HepG2 (cell line): Measurements from ENCODE around the gene CSNK2B. TPM values are rescaled to one million over a fixed set of nuclear protein-coding genes. Genes with fewer than 3 reads are reported as not detected.

Experiments
- ATAC-seq: fragments of 200-7000 bp; cut with Tn5 transposase; 3 replicates; pipeline ENCODE4 v1.9.1; 2020; ENCODE audit warnings: mild to moderate bottlenecking, moderate library complexity
- BruUV-seq: library from RNA; stranded (reverse); fragments of 400-500 nt; replicated peaks from 2 replicates; lab custom pipeline; 2021; lab: Mats Ljungman, UMichigan
- CTCF ChIA-PET: fragments of 300-600 bp; formaldehyde crosslinking; extraction: SDS; loops from one replicate; lab custom pipeline; 2021; ENCODE audit warnings: low total read pairs, inconsistent platforms, low intra/inter-chr PET ratio; lab: Yijun Ruan, JAX
- POLR2A ChIA-PET: fragments of 350-600 bp; sonication (Branson Sonifier 250); formaldehyde crosslinking; loops from one replicate; lab custom pipeline; 2020; ENCODE audit warnings: antibody characterized with exemption, inconsistent platforms; lab: Yijun Ruan, JAX
- DNase-seq: peaks from one replicate; pipeline ENCODE4 v3.0.0-alpha.2; 2015; ENCODE audit warnings: low spot score
- FAIRE-seq: peaks from 3 replicates; lab custom pipeline; 2011; peaks lifted over from hg19 to GRCh38; lab: Jason Lieb, UNC
- H2AFZ ChIP-seq: one replicate; pipeline ENCODE4 v1.6.1; 2011; ENCODE audit warnings: low read length, inconsistent platforms
- H3K27ac ChIP-seq: fragments of 300-600 bp; 3 replicates; pipeline ENCODE4 v1.8.0; 2011; ENCODE audit warnings: mixed run types, mild to moderate bottlenecking, mixed read lengths, low read length, inconsistent platforms; ENCODE audit not compliant: insufficient read depth; ENCODE audit errors: extremely low read length
- H3K27me3 ChIP-seq, 2 experiments: fragments of 200-600 bp in 1 of 2; 2 replicates in 1 of 2; 3 replicates in 1 of 2; pipeline versions ENCODE4 v1.6.0 to v1.8.0; 2011; ENCODE audit warnings: low read length in 2 of 2, mild to moderate bottlenecking in 2 of 2, moderate library complexity in 2 of 2, inconsistent platforms in 1 of 2; ENCODE audit not compliant: insufficient read depth in 2 of 2, control insufficient read depth in 1 of 2
- H3K36me3 ChIP-seq, 2 experiments: fragments of 200-600 bp in 1 of 2; replicated peaks in 1 of 2; 2 replicates in 1 of 2; 3 replicates in 1 of 2; pipeline versions ENCODE4 v1.5.1 to v1.8.0; 2011; ENCODE audit warnings: low read length in 2 of 2, inconsistent platforms in 1 of 2; ENCODE audit not compliant: insufficient read depth in 2 of 2, control insufficient read depth in 1 of 2
- H3K4me1 ChIP-seq: 2 replicates; pipeline ENCODE4 v1.5.1; 2012; ENCODE audit warnings: low read length, inconsistent platforms; ENCODE audit not compliant: insufficient read depth
- H3K4me2 ChIP-seq: 2 replicates; pipeline ENCODE4 v1.6.0; 2011; ENCODE audit warnings: low read depth, low read length, inconsistent platforms
- H3K4me3 ChIP-seq, 3 experiments: fragments of 200-600 bp in 1 of 3; sonication (generic), shearing (Covaris generic) in 1 of 3; replicated peaks in 1 of 3; 2 replicates each; pipeline ENCODE4 v1.5.1; 2011 to 2016; ENCODE audit warnings: low read length in 3 of 3, inconsistent platforms in 2 of 3, low read depth in 2 of 3, mild to moderate bottlenecking in 2 of 3, control low read depth in 1 of 3, mixed read lengths in 1 of 3; ENCODE audit not compliant: insufficient read depth in 1 of 3
- H3K79me2 ChIP-seq: one replicate; pipeline ENCODE4 v1.6.1; 2011; ENCODE audit warnings: low read length, inconsistent platforms; ENCODE audit not compliant: insufficient read depth
- H3K9ac ChIP-seq: 2 replicates; pipeline ENCODE4 v1.6.0; 2011; ENCODE audit warnings: mild to moderate bottlenecking, low read depth, low read length, inconsistent platforms; ENCODE audit not compliant: insufficient read depth
- H3K9me3 ChIP-seq: 2 replicates; pipeline ENCODE4 v1.5.1; 2012; ENCODE audit warnings: mild to moderate bottlenecking, low read length
- H4K20me1 ChIP-seq: 2 replicates; pipeline ENCODE4 v1.6.0; 2011; ENCODE audit warnings: inconsistent platforms, mild to moderate bottlenecking, low read length, moderate library complexity; ENCODE audit not compliant: insufficient read depth
- BRCA1 ChIP-seq: sonication (generic); formaldehyde crosslinking; IDR thresholded peaks from 2 replicates; pipeline ENCODE4 v1.4.0; 2020; ENCODE audit warnings: missing genetic modification reagents
- FOXA3 ChIP-seq: IDR thresholded peaks from 2 replicates; pipeline ENCODE4 v1.6.1; 2016; ENCODE audit warnings: missing genetic modification reagents, missing compliant biosample characterization
- KLF16 ChIP-seq, 2 experiments: sonication (generic) in 1 of 2; formaldehyde crosslinking in 1 of 2; IDR thresholded peaks; 2 replicates each; pipeline versions ENCODE4 v1.6.1 to v1.8.0; 2016 to 2023; ENCODE audit warnings: missing genetic modification reagents in 2 of 2, missing compliant biosample characterization in 1 of 2
- NCOA2 ChIP-seq: sonication (generic); formaldehyde crosslinking; IDR thresholded peaks from 2 replicates; pipeline ENCODE4 v1.8.0; 2022; ENCODE audit warnings: inconsistent platforms
- REPIN1 ChIP-seq: sonication (generic); formaldehyde crosslinking; IDR thresholded peaks from 2 replicates; pipeline ENCODE4 v1.8.0; 2022; ENCODE audit warnings: missing genetic modification reagents, low read depth, mild to moderate bottlenecking, borderline replicate concordance
- SCMH1 ChIP-seq: sonication (generic); formaldehyde crosslinking; IDR thresholded peaks from 2 replicates; pipeline ENCODE4 v1.9.0; 2021; ENCODE audit warnings: missing genetic modification reagents, mild to moderate bottlenecking, borderline replicate concordance
- ZNF12 ChIP-seq: sonication (generic); formaldehyde crosslinking; IDR thresholded peaks from 2 replicates; pipeline ENCODE4 v1.5.0; 2020; ENCODE audit warnings: missing genetic modification reagents
- ZNF263 ChIP-seq: sonication (generic); formaldehyde crosslinking; IDR thresholded peaks from 2 replicates; pipeline ENCODE4 v1.4.0; 2020; ENCODE audit warnings: missing genetic modification reagents
- ZNF276 ChIP-seq: sonication (generic); formaldehyde crosslinking; IDR thresholded peaks from 2 replicates; pipeline ENCODE4 v1.4.0; 2020; ENCODE audit warnings: mild to moderate bottlenecking, low read depth, missing genetic modification reagents
- ZNF441 ChIP-seq: sonication (generic); formaldehyde crosslinking; IDR thresholded peaks from 2 replicates; pipeline ENCODE4 v1.7.0; 2021; ENCODE audit warnings: missing genetic modification reagents, borderline replicate concordance
- ZNF451 ChIP-seq: sonication (generic); formaldehyde crosslinking; IDR thresholded peaks from 2 replicates; pipeline ENCODE4 v1.5.0; 2020; ENCODE audit warnings: mild to moderate bottlenecking, missing genetic modification reagents
- ZNF816 ChIP-seq: sonication (generic); formaldehyde crosslinking; IDR thresholded peaks from 2 replicates; pipeline ENCODE4 v1.8.0; 2022; ENCODE audit warnings: missing genetic modification reagents, mild to moderate bottlenecking, borderline replicate concordance
- WGBS: methylation state at CpG from one replicate; pipeline ENCODE4 v1.1.6; 2017; ENCODE audit warnings: low lambda C conversion rate; 5-methylcytosine and 5-hydroxymethylcytosine counted together
- in situ Hi-C: cut with HindIII; loops from 2 replicates; pipeline ENCODE4 v1.10.0; 2017; ENCODE audit warnings: low pct_unique_long_range_greater_than_20kb; ENCODE audit not compliant: extremely low pct_ligation_motif_present
- intact Hi-C: fragments of 100-400 bp; cut with micrococcal nuclease; formaldehyde crosslinking; loops from one replicate; pipeline ENCODE4 v1.10.0; 2022; ENCODE audit not compliant: unreplicated experiment
- polyA plus RNA-seq, 8 experiments: library from polyadenylated mRNA; depleted of rRNA in 3 of 8; stranded (reverse) in 7 of 8; unstranded in 1 of 8; fragments of >200 nt; fragmentation: Illumina TruSeq in 4 of 8; extraction: Trizol in 4 of 8; gene quantifications; 2 replicates each; pipeline versions ENCODE4 v1.2.1 to v1.2.3, GENCODE V29; 2011 to 2016; ENCODE audit warnings: low read depth in 4 of 8, missing spikeins in 1 of 8, mixed read lengths in 1 of 8; ENCODE audit not compliant: insufficient read depth in 1 of 8
- total RNA-seq, 5 experiments: library from RNA; depleted of rRNA; stranded (reverse); fragments of >200 nt; fragmentation: Illumina TruSeq; extraction: Trizol; gene quantifications; 2 replicates each; pipeline ENCODE4 v1.2.3, GENCODE V29; 2016; ENCODE audit warnings: low read depth in 1 of 5
- TF ChIP-seq, protein P1 (sequence below): sonication (generic); formaldehyde crosslinking; IDR thresholded peaks from 2 replicates; pipeline ENCODE4 v1.4.0; 2020; ENCODE audit warnings: missing genetic modification reagents
- TF ChIP-seq, protein P2 (sequence below): sonication (generic); formaldehyde crosslinking; IDR thresholded peaks from 2 replicates; pipeline ENCODE4 v1.4.0; 2020; ENCODE audit warnings: missing genetic modification reagents

The CSNK2B gene
- total and polyA plus RNA-seq, 2 of the 13 experiments (the other 11 are each of a cell fraction or from before 2014, with no cell fraction given), result 111 to 296 TPM

DNA sequence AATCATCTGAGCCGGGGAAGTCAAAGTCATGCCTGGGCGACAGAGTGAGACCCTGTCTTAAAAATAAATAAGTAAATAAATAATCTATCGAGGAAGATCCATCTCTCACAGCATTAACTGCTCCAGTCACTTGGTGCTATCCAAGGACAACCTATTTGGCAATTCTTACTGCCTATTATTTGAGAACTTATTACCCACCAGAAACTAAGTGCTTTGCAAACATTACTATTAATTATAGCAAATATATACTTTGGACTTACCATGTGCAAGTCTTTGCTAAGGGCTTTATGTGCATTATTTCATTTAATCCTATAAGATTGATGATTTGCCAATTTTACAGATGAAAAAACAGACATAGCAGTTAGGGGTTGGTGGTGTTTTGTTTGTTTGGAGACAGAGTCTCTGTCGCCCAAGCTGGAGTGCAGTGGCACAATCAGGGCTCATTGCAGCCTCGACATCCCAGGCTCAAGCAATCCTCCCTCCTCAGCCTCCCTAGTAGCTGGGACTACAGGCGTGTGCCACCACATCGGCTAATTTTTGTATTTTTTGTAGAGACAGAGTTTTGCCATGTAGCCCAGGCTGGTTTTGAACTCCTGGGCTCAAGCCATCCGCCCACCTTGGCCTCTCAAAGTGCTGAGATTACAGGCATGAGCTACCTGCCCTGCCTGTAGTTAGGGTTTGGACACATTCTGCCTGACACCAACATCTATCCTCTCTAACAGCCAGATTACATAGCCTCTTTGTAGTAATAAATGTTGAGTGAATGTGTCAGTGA is 11.1 kb upstream of the CSNK2B start (continued):
- TF ChIP-seq, protein P1, sequence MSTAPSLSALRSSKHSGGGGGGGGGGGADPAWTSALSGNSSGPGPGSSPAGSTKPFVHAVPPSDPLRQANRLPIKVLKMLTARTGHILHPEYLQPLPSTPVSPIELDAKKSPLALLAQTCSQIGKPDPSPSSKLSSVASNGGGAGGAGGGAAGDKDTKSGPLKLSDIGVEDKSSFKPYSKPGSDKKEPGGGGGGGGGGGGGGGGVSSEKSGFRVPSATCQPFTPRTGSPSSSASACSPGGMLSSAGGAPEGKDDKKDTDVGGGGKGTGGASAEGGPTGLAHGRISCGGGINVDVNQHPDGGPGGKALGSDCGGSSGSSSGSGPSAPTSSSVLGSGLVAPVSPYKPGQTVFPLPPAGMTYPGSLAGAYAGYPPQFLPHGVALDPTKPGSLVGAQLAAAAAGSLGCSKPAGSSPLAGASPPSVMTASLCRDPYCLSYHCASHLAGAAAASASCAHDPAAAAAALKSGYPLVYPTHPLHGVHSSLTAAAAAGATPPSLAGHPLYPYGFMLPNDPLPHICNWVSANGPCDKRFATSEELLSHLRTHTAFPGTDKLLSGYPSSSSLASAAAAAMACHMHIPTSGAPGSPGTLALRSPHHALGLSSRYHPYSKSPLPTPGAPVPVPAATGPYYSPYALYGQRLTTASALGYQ, result 0 out of 2 replicates have a peak, but pooled peaks have one; percentile 39
- TF ChIP-seq KLF16 (CRISPR knock-in tag; IDR thresholded peaks at IDR 0.05), result 0 out of 4 replicates have a peak, but pooled peaks of 1 of the 2 experiments have one; percentile 53

- Histone ChIP-seq H3K4me1 (peaks cover 79% of the 10 kb centered on the region), H3K4me3 (peak within 1 kb of the TSS; percentile 57 to 78 (median 72)), H3K9ac (peak within 1 kb of the TSS; percentile 76), H3K27me3 (no peaks in the 10 kb centered on the region; a peak in 2 of 5 replicates), H3K4me2 (peak within 1 kb of the TSS; percentile 100), H3K9me3 (no peaks in the 10 kb centered on the region), H4K20me1 (peaks cover 19% of the 10 kb centered on the region; the same call in 1 of the 2 replicates), H3K36me3 (peaks cover 6 to 19% of the 10 kb centered on the region in 2 experiments), H2AFZ (no peak within 1 kb of the TSS), H3K27ac (peak within 1 kb of the TSS; percentile 96), H3K79me2 (peaks cover 65% of the 10 kb centered on the region)
- in situ Hi-C loops, result no loop called here
- peak; percentile 100 for FAIRE-seq
- intact Hi-C loops, result loop anchor here (10.0 kb wide), 1 partner anchor 111 kb away; the partner anchor contains the start of genes ATP6V1G2, DDX39B and NFKBIL1
- CTCF ChIA-PET, result no interaction called here
- no TSS peak for BruUV-seq
- peak; percentile 100 for DNase-seq
- peak; percentile 75 for ATAC-seq
- POLR2A ChIA-PET, result interaction anchor here (0.8 to 8.0 kb wide), 44 partner anchors 8 to 474 kb away, joined by 3 to 438 read pairs (median 5); partner anchors contain the start of genes ABHD16A, AIF1, ATP6V1G2 and C2
- WGBS, result under 1% methylated on average over 8 of the region's 8 CpGs
- peak; percentile 79; the same call in 1 of the 2 replicates for TF ChIP-seq ZNF451 (CRISPR knock-in tag)
- TF ChIP-seq NCOA2 (CRISPR knock-in tag), result peak; percentile 93
- TF ChIP-seq FOXA3 (CRISPR knock-in tag), result peak; percentile 92
- TF ChIP-seq ZNF12 (CRISPR knock-in tag), result 0 out of 2 replicates have a peak, but pooled peaks have one; percentile 80
- peak; percentile 96 for TF ChIP-seq REPIN1
- no peak for TF ChIP-seq SCMH1 (CRISPR knock-in tag)
- TF ChIP-seq, protein P2, sequence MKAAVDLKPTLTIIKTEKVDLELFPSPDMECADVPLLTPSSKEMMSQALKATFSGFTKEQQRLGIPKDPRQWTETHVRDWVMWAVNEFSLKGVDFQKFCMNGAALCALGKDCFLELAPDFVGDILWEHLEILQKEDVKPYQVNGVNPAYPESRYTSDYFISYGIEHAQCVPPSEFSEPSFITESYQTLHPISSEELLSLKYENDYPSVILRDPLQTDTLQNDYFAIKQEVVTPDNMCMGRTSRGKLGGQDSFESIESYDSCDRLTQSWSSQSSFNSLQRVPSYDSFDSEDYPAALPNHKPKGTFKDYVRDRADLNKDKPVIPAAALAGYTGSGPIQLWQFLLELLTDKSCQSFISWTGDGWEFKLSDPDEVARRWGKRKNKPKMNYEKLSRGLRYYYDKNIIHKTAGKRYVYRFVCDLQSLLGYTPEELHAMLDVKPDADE (CRISPR knock-in tag), result peak; percentile 57; the same call in 1 of the 2 replicates
- peak; percentile 60; the same call in 1 of the 2 replicates for TF ChIP-seq ZNF263 (CRISPR knock-in tag)
- TF ChIP-seq ZNF816 (CRISPR knock-in tag), result no peak; the same call in 1 of the 2 replicates
- peak; percentile 76; the same call in 1 of the 2 replicates for TF ChIP-seq ZNF441 (CRISPR knock-in tag)
- TF ChIP-seq BRCA1 (CRISPR knock-in tag), result peak; percentile 91; the same call in 1 of the 2 replicates
- TF ChIP-seq ZNF276 (CRISPR knock-in tag), result 0 out of 2 replicates have a peak, but pooled peaks have one; percentile 4
Observed at GRCh38 chr6:31655349-31656237, 10.3 kb upstream of the CSNK2B start, which contains the start of gene APOM. TSS of gene APOM (plus strand) at chr6:31655894. CDS start at chr6:31655967, 73 bp downstream.
